HUES48 (cell line): ENCODE data around the gene RASGRP3.

Source experiments
- H3K27ac ChIP-seq: one replicate; pipeline ENCODE4 v1.7.0; 2013; ENCODE audit warnings: low read depth, low read length, inconsistent platforms
- H3K27me3 ChIP-seq: 2 replicates; pipeline ENCODE4 v1.6.1; 2013; ENCODE audit warnings: mild to moderate bottlenecking, low read length; ENCODE audit not compliant: control insufficient read depth, insufficient read depth
- H3K36me3 ChIP-seq: 2 replicates; pipeline ENCODE4 v1.6.1; 2013; ENCODE audit warnings: low read length; ENCODE audit not compliant: control insufficient read depth, insufficient read depth
- H3K4me1 ChIP-seq: 2 replicates; pipeline ENCODE4 v1.6.1; 2013; ENCODE audit warnings: mild to moderate bottlenecking, low read length; ENCODE audit not compliant: control insufficient read depth, insufficient read depth
- H3K4me3 ChIP-seq: 2 replicates; pipeline ENCODE4 v1.5.1; 2013; ENCODE audit warnings: mild to moderate bottlenecking, low read depth, low read length
- H3K9ac ChIP-seq: 2 replicates; pipeline ENCODE4 v1.6.1; 2013; ENCODE audit warnings: mild to moderate bottlenecking, low read depth, low read length, moderate library complexity
- H3K9me3 ChIP-seq: 2 replicates; pipeline ENCODE4 v1.6.1; 2013; ENCODE audit warnings: low read length; ENCODE audit not compliant: control insufficient read depth, insufficient read depth

Gene RASGRP3

DNA sequence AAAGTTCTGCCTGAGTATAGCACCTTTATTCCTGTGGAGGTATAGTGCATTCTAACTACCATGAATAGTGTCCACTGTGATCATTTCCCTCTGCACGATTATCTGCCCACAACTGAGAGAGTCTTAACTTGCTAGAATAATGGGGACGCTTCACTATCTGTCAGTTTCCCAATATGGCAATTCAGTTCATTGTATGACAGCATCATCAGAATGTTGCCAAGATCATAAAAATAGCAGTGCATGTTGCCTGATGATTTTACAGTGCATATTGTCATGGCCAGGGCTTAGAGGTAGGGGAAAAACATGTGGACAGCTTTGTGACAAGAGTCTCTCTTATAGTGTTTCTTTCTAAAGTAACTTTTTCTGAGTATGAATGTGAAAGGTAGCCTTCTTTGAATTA lies 6.1 kb downstream of the RASGRP3 start:
- H3K36me3 ChIP-seq: no peaks in the 10 kb centered on the region
- H3K4me3 ChIP-seq: no peak overlapping the region
- no peak overlapping the region for H3K27ac ChIP-seq

DNA sequence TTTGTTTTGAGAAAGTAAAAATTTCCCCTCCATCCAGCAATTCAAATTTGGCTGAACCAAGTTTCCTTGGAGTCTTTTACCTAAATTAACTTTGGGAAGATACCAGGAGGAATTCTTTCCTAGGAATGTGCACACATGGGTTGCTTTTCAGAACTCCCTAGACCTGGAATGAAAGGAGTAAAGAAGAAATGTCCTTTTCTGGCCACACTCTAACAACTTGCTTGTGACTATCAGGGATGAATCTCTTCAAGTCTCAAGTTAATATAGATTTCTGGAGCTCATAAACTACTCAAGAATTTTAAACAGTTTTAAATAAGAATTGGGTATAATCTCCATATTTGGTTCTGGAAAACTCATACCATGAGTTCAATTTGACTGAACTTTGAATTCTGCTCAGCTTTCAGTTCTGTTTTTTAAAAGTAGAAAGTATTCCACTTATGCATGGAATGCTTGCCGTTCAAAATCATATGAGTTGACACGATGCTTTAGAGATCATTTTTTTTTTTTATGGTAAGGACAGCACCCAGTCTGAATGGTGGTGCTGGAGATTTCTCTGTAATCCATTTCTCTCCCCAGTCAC lies 7.7 kb downstream of the RASGRP3 start:
- H3K36me3 ChIP-seq: no peaks in the 10 kb centered on the region
- no peaks in the 10 kb centered on the region for H3K27me3 ChIP-seq
- H3K9me3 ChIP-seq: peaks cover 6% of the 10 kb centered on the region
- H3K9ac ChIP-seq: no peak overlapping the region
- H3K4me3 ChIP-seq: no peak overlapping the region
- no peaks in the 10 kb centered on the region for H3K4me1 ChIP-seq
- H3K27ac ChIP-seq: no peak overlapping the region

More for the DNA sequence above, 6.1 kb downstream of the RASGRP3 start:
- H3K9me3 ChIP-seq: peaks cover 6% of the 10 kb centered on the region
- H3K27me3 ChIP-seq: no peaks in the 10 kb centered on the region
- H3K9ac ChIP-seq: no peak overlapping the region
- no peaks in the 10 kb centered on the region for H3K4me1 ChIP-seq

DNA sequence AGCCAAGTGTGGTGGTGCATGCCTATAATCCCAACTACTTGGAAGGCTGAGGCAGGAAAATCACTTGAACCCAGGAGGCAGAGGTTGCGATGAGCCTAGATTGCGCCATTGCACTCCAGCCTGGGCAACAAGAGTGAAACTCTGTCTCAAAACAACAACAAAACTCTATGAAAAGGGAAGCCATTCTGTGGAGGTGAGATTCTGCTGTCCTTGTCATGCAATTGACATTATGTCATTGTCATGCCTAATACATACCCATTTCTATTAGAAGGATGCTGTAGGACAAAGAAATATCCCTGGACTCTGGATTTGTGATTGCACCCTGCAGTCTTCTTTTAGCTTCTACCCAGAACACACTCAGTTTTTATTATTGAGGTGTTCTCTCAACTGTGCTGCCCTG lies 8.6 kb downstream of the RASGRP3 start:
- Histone ChIP-seq H3K4me1 (no peaks in the 10 kb centered on the region), H3K9me3 (peaks cover 6% of the 10 kb centered on the region), H3K27ac (no peak overlapping the region), H3K9ac (no peak overlapping the region), H3K4me3 (no peak overlapping the region), H3K36me3 (no peaks in the 10 kb centered on the region), H3K27me3 (no peaks in the 10 kb centered on the region)

DNA sequence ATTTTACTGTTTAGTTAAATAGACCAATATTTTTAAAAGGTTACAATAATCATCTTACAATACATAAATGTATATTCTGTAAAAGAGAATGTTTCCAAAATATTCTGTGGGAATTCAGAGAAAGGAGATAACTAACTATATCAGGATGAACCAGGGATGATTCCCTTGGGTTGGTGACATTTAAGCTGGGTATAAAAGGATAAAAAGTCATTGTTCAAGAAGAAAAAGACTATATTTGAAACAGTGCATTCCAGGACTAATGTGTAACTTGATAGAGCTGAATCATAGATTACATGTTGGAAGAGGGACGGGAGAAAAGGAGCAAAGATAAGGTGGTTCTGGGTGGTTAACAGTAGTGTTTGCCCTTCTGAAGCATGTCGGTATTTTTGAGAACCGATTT lies 10.1 kb downstream of the RASGRP3 start:
- Histone ChIP-seq H3K27ac (no peak overlapping the region), H3K9me3 (peaks cover 6% of the 10 kb centered on the region), H3K27me3 (no peaks in the 10 kb centered on the region), H3K4me1 (no peaks in the 10 kb centered on the region), H3K9ac (no peak overlapping the region), H3K36me3 (no peaks in the 10 kb centered on the region), H3K4me3 (no peak overlapping the region)

DNA sequence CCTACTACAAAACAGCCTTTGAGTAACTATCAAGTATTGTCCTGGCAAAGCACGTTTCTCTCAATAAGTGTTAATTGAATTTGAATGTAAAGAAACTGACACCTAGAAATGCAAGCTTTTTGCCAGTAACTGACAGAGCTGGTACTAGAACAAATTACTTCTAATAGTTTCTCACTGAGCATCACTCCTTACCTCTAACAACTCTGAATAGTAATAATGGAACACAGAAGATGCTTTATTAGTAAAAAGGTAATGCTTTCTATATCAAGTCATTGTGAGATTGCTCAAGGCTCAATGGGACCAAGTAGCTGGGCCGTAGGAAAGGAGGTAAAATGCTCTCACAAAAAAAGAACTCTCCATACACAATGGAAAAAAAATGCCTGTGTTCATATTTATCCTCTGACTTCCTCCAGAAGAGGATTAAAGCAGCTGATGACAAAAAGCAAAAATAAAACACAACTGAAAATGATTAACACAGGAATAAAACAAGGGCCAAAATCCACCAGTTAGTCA lies 11.8 kb downstream of the RASGRP3 start:
- Histone ChIP-seq H3K27ac (no peak overlapping the region), H3K4me1 (no peaks in the 10 kb centered on the region), H3K36me3 (no peaks in the 10 kb centered on the region), H3K9ac (no peak overlapping the region), H3K4me3 (no peak overlapping the region), H3K9me3 (peaks cover 6% of the 10 kb centered on the region), H3K27me3 (no peaks in the 10 kb centered on the region)

DNA sequence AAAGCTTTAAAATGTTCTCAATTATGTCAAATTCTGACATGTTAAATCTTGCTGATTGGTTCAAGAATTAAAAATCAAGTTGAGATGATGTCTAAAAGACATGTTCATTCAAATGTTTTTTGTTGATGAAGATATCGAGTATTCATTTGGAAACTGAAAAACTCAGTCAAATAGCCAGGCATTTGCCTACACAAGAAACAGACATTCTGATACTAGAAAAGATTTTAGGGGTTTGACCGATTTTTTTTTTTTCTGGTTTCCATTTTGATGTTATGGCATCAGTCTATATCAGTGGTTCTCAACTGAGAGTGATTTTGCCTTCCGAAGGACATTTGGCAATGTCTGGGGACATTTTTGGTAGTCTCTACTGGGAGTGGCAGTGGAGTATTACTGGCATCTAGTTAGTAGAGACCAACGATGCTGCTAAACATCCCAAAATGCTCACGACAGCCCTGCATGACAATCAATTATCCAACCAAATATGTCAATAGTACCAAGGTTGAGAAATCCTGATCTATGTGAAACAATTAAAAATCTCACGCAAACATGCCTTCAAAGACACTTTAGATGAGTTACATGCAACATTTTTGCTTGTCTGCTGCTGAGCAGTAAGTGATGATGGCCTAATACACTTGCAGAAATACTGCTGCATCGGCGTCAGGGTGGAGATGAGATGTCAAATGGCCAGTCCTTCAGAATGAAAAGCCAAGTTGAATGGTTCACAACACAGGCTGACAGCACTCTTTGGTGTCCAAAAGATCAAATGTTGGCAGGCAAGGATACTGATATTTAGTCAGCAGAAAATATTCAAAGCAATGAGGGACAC lies 12.5 kb downstream of the RASGRP3 start:
- Histone ChIP-seq H3K27me3 (no peaks in the 10 kb centered on the region), H3K27ac (no peak overlapping the region), H3K4me3 (no peak overlapping the region), H3K36me3 (no peaks in the 10 kb centered on the region), H3K9me3 (peaks cover 6% of the 10 kb centered on the region), H3K9ac (no peak overlapping the region), H3K4me1 (no peaks in the 10 kb centered on the region)

DNA sequence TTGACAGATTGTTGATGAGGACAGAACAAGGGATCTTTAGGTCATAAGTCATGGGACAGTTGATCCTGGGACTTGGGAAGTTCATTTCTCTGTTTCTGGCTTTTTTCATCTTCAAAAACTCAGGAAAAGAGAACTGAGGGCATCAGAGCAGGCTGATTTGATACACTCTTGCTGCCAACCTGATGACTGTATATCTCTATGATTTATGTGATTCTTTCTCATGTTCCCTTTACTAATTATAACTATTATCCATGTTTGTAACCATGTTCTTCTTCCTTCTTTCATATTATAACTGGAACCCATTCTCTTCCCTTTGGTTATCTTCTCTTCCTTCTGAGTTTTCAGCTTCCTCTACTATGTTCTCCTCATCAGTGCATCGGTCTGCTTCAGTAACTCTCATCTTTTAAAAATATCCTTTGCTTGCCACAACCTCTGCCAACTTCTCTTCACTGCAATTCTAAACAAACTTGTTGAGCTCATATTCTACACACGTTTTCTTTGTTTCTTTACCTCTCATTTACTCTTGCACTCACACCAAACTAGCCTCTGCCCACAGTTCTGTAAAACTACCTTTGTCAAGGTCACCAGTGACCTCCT lies 13.5 kb downstream of the RASGRP3 start:
- Histone ChIP-seq H3K4me3 (no peak overlapping the region), H3K27ac (no peak overlapping the region), H3K9ac (no peak overlapping the region), H3K9me3 (peaks cover 6% of the 10 kb centered on the region), H3K36me3 (no peaks in the 10 kb centered on the region), H3K27me3 (no peaks in the 10 kb centered on the region), H3K4me1 (no peaks in the 10 kb centered on the region)

DNA sequence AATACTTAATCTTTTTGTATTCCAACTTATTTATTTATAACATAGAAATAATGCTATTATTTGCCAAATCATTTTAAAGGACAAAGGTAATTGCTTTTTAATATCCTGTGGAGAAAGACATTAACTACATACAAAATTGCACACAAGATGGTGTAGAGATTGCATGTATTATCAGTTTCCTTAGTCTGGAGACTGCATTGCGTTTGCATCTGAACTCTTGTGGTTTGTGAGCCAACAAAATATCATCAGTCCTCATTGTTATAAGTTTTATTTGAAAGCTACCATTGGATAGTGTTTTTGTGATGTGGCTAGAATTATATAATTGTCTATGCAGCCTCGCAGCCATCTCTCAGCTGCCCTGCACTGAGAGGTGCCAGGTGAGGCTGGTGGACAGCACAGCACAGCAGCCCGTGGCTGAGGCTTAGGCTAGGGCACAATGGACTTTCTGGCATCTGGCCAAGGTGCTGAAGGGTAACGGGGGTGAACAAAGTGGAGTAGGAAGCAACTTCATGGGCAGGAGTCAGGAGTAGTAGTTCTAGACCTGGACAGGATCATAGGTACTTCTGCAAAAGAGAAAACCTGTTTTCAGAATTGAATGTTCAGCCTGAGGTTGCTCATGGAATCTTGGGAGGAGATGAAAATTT lies 15.1 kb downstream of the RASGRP3 start:
- Histone ChIP-seq H3K36me3 (no peaks in the 10 kb centered on the region), H3K9me3 (peaks cover 3% of the 10 kb centered on the region), H3K9ac (no peak overlapping the region), H3K4me1 (no peaks in the 10 kb centered on the region), H3K4me3 (no peak overlapping the region), H3K27ac (no peak overlapping the region), H3K27me3 (no peaks in the 10 kb centered on the region)

DNA sequence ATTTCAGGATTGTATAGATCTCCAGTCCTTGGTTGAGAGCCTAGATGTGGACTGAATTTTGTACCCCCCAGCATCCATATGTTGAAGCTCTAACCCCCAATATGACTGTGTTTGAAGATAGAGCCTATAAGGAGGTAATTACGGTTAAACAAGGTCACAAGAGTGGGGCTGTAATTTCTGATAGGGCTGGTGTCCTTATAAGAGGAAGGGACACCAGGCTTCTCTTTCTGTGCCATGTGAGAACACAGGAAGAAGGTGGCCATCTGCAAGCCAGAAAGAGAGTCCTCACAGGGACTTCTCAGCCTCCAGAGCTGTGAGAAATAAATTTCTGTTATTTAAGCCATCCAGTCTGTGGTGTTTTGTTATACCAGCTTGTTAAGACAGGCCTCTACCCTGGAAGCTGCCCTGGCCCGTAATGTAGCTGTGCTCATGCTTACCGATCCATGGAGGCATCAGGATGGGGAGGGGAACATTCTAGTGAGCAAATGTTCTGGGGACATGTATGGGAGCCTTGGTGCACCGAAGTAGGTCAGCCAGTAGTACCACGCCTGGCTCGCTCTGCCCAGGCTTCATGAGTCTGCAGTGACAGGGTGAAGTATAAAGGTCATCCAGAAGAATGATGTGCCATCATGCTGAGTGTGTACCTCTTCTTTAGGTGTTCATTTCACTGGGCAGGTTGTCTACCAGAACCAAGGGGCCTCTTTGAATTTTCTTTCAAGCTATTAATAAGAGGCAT lies 16.1 kb downstream of the RASGRP3 start:
- no peaks in the 10 kb centered on the region for H3K36me3 ChIP-seq
- no peak overlapping the region for H3K27ac ChIP-seq
- no peaks in the 10 kb centered on the region for H3K27me3 ChIP-seq
- H3K4me1 ChIP-seq: no peaks in the 10 kb centered on the region
- no peaks in the 10 kb centered on the region; the same call in 1 of the 2 replicates for H3K9me3 ChIP-seq
- H3K9ac ChIP-seq: no peak overlapping the region
- H3K4me3 ChIP-seq: no peak overlapping the region

DNA sequence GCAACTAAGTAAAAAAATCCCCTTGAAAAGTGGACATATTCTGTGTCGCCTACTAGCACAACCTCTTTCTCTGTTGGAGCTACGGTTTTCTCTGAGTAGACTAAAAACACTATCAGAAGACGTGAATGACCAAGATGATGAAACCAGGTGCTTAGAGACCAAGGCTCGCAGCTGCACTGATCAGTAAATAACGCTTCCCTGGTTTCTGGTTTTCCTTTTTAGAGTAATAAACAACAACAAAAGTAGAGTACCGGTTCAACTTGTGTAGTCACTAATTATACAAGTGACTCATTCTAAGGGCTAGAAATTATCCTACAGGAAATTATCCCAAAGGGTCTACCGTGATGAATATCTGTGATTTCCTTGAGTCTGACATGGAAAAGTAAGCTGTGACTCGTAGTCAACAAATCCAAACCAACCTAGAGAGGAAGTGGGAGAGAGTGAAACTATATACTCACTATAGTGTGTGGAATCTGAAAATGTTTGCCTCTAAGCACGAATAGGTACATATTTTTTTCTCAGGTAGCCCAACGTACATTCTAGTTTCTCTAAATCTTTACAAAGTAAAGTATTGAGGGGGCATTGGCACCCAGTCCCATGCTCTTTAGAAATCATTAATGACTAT lies 17.8 kb downstream of the RASGRP3 start:
- Histone ChIP-seq H3K4me3 (no peak overlapping the region), H3K9ac (no peak overlapping the region), H3K27me3 (no peaks in the 10 kb centered on the region), H3K9me3 (no peaks in the 10 kb centered on the region), H3K4me1 (no peaks in the 10 kb centered on the region), H3K27ac (no peak overlapping the region), H3K36me3 (no peaks in the 10 kb centered on the region)
